Omental fat pad (tissue), 4 donors: ENCODE results near the gene UBE3D. TPM values are rescaled to one million over a fixed set of nuclear protein-coding genes. Genes with fewer than 3 reads are reported as not detected.

ENCODE experiments used
- ATAC-seq: fragments of 150-250 bp; one replicate; pipeline ENCODE4 v1.9.1; 2016; ENCODE audit warnings: mild to moderate bottlenecking, moderate library complexity; ENCODE audit not compliant: low FRiP score
- DNase-seq: peaks from one replicate; pipeline ENCODE4 v3.0.0-alpha.2; 2019; ENCODE audit warnings: low spot score
- total RNA-seq, 4 donors: library from RNA; depleted of rRNA; stranded (reverse); fragments of >200 nt; gene quantifications; one replicate each; pipeline ENCODE4 v1.1.0, GENCODE V29; 2016
- TF ChIP-seq, protein P1 (sequence below), 3 donors: fragments of 450-650 bp; IDR thresholded peaks; one replicate each; pipeline ENCODE4 v1.5.1; 2016 to 2017; ENCODE audit warnings: antibody characterized with exemption in 3 of 3, mild to moderate bottlenecking in 3 of 3, moderate library complexity in 2 of 3

The UBE3D gene
- total RNA-seq, 4 donors from 2014 or later: 6.1 to 17.5 (median 7.5) TPM

DNA sequence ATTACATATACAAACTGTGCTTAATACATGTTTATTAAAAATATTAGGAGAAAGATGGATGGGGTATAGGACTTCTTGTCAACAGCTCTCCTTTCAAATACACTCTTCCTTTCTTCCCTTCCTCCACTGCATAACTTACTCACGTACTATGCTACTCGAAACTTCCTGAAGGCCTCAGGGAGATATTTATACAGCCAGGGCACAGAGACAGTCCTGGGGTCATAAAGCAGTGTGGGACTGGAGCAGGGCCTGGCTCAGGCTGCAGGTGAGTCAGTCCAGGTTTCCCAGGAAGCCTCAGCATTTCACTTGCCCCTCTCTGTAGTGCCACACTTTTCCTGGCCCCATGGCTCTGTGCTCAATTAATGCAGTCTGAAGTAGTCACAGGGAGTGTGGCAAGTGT is 157.0 kb downstream of the UBE3D start:
- TF ChIP-seq, protein P1, sequence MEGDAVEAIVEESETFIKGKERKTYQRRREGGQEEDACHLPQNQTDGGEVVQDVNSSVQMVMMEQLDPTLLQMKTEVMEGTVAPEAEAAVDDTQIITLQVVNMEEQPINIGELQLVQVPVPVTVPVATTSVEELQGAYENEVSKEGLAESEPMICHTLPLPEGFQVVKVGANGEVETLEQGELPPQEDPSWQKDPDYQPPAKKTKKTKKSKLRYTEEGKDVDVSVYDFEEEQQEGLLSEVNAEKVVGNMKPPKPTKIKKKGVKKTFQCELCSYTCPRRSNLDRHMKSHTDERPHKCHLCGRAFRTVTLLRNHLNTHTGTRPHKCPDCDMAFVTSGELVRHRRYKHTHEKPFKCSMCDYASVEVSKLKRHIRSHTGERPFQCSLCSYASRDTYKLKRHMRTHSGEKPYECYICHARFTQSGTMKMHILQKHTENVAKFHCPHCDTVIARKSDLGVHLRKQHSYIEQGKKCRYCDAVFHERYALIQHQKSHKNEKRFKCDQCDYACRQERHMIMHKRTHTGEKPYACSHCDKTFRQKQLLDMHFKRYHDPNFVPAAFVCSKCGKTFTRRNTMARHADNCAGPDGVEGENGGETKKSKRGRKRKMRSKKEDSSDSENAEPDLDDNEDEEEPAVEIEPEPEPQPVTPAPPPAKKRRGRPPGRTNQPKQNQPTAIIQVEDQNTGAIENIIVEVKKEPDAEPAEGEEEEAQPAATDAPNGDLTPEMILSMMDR (IDR thresholded peaks at IDR 0.05): no peak
- ATAC-seq: no peak
- DNase-seq: no peak

DNA sequence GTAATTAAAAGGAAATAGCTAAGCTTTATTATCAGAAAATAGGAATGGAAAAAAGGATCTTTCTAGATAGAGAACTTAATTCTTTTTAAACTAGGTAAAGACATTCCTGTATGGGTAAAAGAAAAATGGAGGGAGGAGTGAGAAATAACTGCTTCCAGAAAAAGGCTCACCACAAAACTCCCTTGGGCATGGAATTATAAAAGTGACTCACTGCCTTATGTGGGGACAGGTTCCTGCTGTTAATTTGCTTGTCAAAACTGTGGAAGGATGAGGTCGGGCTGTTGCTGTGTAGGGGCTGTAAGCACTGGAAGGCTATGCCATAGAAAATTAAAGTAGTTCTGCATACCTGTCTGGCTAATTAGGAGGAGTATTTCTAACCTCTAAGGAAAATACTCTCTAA is 158.7 kb downstream of the UBE3D start:
- TF ChIP-seq, protein P1 (IDR thresholded peaks at IDR 0.05): no peak
- no peak for ATAC-seq
- no peak for DNase-seq

DNA sequence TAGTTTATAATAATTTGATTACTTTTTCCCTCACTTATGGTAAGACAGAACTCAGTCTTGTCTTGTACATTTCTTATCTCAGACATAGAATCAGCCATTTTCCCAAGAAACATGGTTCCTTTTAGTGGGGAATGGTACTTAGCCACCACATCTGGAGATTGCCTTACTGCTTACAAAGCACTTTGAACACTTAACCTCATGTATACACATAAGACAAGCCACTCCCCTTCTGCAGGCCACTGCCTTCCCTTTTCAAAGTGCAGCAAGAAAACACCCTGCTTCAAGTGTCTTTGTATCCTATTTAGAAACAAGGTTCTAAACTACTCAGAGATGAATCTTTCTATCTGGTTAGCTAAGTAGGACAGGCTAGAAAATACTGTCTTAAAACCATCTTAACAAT is 159.2 kb downstream of the UBE3D start:
- ATAC-seq: no peak
- DNase-seq: no peak
- TF ChIP-seq, protein P1 (IDR thresholded peaks at IDR 0.05): no peak

DNA sequence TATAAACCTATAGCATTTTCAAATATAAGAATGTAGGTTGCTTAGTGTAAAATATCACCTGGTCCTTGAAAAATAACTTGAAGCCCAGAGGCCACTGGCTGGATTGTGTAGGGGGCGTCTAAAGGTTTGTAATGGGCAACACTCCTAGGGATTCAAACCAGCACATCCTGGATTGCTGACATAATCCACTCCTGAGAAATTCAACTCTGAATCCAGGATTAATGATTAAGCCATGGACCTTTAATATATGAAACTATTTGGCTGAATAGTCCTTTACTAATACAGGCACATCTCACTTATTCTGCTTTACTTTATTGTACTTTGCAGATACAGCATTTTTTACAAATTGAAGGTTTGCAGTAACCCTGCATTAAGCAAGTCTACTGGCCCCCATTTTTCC is 160.8 kb downstream of the UBE3D start:
- DNase-seq: no peak
- TF ChIP-seq, protein P1 (IDR thresholded peaks at IDR 0.05): no peak
- ATAC-seq: no peak

DNA sequence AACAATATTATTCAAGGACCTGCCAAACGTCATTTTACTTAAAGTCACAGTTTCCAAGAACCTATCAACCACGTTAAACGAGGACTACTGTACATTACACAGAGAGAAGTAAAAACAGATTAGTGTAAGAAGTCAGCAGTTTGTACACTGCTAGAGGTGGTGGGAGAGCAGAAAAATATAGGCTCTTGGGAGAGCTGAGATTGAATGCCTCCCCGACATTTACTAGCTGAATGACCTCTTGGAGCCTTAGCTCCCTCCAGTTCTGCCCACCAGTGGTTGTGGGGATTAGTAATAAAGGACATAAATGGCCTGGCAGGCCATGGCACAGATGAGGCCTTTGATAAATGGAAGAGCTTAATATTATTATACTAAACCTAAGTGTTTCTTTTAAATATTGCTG is 161.4 kb downstream of the UBE3D start:
- DNase-seq: no peak
- TF ChIP-seq, protein P1 (IDR thresholded peaks at IDR 0.05): no peak
- no peak for ATAC-seq

DNA sequence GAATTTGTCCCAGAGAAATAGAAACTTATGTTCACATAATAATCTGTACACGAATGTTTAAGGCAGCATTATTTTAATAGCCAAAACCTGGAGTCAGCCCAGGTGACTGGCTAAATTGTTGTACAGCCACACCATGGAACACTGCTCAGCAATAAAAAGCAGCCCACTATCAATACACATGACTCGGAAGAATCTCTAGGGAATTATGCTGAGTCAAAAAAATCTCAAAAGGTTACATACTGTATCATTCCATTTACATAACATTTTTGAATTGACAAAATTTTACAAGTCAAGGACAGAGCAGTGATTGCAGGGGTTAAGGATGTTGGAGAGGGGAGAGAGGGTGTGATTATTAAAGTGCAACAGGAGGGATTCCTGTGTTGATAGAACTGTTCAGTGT is 163.4 kb downstream of the UBE3D start:
- no peak for ATAC-seq
- TF ChIP-seq, protein P1 (IDR thresholded peaks at IDR 0.05): no peak
- DNase-seq: no peak

DNA sequence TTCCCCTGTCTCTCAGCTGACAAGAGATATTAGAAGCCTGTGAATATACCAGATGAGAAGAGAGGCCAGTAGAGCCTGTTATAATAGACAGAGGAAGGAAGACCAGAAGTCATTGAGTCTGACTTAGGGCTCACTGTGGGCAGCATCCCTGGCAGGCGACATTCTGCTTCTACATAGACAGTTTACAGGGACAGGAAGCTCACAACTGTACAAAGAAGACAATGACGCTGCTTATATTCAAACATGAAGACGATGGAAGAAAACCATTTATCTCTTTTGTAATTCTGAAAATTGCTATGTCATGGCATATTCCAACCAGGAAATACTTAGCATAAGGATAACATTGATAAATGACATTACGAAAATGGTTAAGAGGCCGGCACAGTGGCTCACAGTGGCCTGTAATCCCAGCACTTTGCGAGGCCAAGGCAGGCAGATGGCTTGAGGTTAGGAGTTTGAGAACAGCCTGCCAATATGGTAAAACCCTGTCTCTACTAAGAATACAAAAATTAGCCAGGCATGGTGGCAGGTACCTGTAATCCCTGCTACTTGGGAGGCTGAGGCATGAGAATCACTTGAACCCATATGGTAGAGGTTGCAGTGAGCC is 170.9 kb downstream of the UBE3D start:
- TF ChIP-seq, protein P1 (IDR thresholded peaks at IDR 0.05): no peak
- DNase-seq: no peak
- ATAC-seq: no peak
